Measurements from ENCODE around the gene PYDC1.
A peak's percentile ranks its signal among the peaks of the same experiment; 100 is the strongest.
"Not testable (repeated sequence)": the region's sequence is repeated elsewhere in the genome, so short reads cannot be mapped to it uniquely, and the experiment has no call there.

PYDC1 gene

GRCh38 chr16:31213342-31213741 lies 3.6 kb downstream of the PYDC1 start:
- TF ChIP-seq CTCF (IDR thresholded peaks at IDR 0.05; ENCODE audit: extremely low read depth, missing control alignments), result no peak
- no peak for DNase-seq (ENCODE audit: low spot score)

GRCh38 chr16:31206776-31207175 lies 10.2 kb downstream of the PYDC1 start:
- no peak for TF ChIP-seq CTCF (IDR thresholded peaks at IDR 0.05; ENCODE audit: extremely low read depth, missing control alignments)
- no peak for DNase-seq (ENCODE audit: low spot score)

- DNase-seq (ENCODE audit: low spot score), result no peak
- no peak for TF ChIP-seq CTCF (IDR thresholded peaks at IDR 0.05; ENCODE audit: extremely low read depth, missing control alignments)
Observed at GRCh38 chr16:31204871-31205666, 11.9 kb downstream of the PYDC1 start.

- TF ChIP-seq CTCF (IDR thresholded peaks at IDR 0.05; ENCODE audit: extremely low read depth, missing control alignments), result no peak
- DNase-seq (ENCODE audit: low spot score), result peak; percentile 69
Observed at GRCh38 chr16:31202414-31203375, 14.2 kb downstream of the PYDC1 start, which contains the start of gene PYCARD. TSS of gene PYCARD (minus strand) at chr16:31202760. CDS start at chr16:31202690, 70 bp downstream.

- no peak for TF ChIP-seq CTCF (IDR thresholded peaks at IDR 0.05; ENCODE audit: extremely low read depth, missing control alignments)
- peak; percentile 84 for DNase-seq (ENCODE audit: low spot score)
Observed at GRCh38 chr16:31201582-31202413, 15.1 kb downstream of the PYDC1 start.

- no peak for TF ChIP-seq CTCF (IDR thresholded peaks at IDR 0.05; ENCODE audit: extremely low read depth, missing control alignments)
- no peak for DNase-seq (ENCODE audit: low spot score)
Observed at GRCh38 chr16:31200821-31201568, 15.9 kb downstream of the PYDC1 start.

- not testable (repeated sequence) for DNase-seq (ENCODE audit: low spot score)
Observed at GRCh38 chr16:31200111-31200510, 16.8 kb downstream of the PYDC1 start.
